NB4 (cell line): ENCODE data around the gene PRPSAP2.

Experiments
- DNase-seq: peaks from one replicate; pipeline ENCODE4 v3.0.0; 2010; ENCODE audit warnings: low read depth
- H3K4me3 ChIP-seq: one replicate; pipeline ENCODE4 v1.5.1; 2011; ENCODE audit warnings: mild to moderate bottlenecking, low read depth, low read length, moderate library complexity
- MAX ChIP-seq: IDR thresholded peaks from 2 replicates; pipeline ENCODE4 v1.6.1; 2011; ENCODE audit warnings: low read depth, low read length
- MYC ChIP-seq: IDR thresholded peaks from 2 replicates; pipeline ENCODE4 v1.6.1; 2011; ENCODE audit warnings: low read depth, low read length
- POLR2A ChIP-seq: IDR thresholded peaks from 2 replicates; pipeline ENCODE4 v1.6.1; 2011; ENCODE audit warnings: mild to moderate bottlenecking; ENCODE audit not compliant: insufficient read length; ENCODE audit errors: extremely low read depth
- TF ChIP-seq, protein P1 (sequence below): IDR thresholded peaks from one replicate; pipeline ENCODE4 v1.5.1; 2012; ENCODE audit warnings: low read depth, low read length

PRPSAP2 gene

GRCh38 chr17:18888766-18889290 lies 30.9 kb downstream of the PRPSAP2 start:
- no peak for TF ChIP-seq POLR2A
- TF ChIP-seq MAX: no peak
- no peak for TF ChIP-seq MYC
- TF ChIP-seq, protein P1, sequence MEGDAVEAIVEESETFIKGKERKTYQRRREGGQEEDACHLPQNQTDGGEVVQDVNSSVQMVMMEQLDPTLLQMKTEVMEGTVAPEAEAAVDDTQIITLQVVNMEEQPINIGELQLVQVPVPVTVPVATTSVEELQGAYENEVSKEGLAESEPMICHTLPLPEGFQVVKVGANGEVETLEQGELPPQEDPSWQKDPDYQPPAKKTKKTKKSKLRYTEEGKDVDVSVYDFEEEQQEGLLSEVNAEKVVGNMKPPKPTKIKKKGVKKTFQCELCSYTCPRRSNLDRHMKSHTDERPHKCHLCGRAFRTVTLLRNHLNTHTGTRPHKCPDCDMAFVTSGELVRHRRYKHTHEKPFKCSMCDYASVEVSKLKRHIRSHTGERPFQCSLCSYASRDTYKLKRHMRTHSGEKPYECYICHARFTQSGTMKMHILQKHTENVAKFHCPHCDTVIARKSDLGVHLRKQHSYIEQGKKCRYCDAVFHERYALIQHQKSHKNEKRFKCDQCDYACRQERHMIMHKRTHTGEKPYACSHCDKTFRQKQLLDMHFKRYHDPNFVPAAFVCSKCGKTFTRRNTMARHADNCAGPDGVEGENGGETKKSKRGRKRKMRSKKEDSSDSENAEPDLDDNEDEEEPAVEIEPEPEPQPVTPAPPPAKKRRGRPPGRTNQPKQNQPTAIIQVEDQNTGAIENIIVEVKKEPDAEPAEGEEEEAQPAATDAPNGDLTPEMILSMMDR: no peak
- no peak for DNase-seq

DNA sequence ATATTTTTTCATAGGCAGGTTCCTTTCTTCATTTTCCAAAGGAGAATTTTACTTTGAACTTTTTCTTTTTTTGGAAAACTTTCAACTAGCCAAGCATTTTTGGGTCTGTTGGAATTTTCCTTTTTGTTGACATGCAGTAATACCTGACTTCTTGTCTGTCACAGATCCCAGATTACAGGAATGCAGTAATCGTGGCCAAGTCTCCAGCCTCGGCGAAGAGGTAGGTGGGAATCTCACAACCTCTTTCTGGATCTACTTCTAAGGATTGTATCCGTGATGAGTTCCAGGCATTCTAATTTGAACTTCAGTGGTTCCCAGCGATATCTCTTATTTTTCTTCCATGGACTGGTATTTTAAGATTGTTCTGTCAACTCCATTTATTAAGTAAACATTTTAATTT lies 31.7 kb downstream of the PRPSAP2 start:
- TF ChIP-seq MAX (no peak), POLR2A (no peak), MYC (no peak)
- TF ChIP-seq, protein P1: no peak

More at GRCh38 chr17:18888766-18889290, 30.9 kb downstream of the PRPSAP2 start:
- H3K4me3 ChIP-seq: no peak overlapping the region

GRCh38 chr17:18891541-18891940 lies 33.6 kb downstream of the PRPSAP2 start:
- no peak for DNase-seq
- H3K4me3 ChIP-seq: no peak overlapping the region
- TF ChIP-seq MYC: no peak
- TF ChIP-seq MAX: no peak
- TF ChIP-seq, protein P1: no peak
- TF ChIP-seq POLR2A: no peak

More for the DNA sequence above, 31.7 kb downstream of the PRPSAP2 start:
- no peak overlapping the region for H3K4me3 ChIP-seq
- no peak for DNase-seq

DNA sequence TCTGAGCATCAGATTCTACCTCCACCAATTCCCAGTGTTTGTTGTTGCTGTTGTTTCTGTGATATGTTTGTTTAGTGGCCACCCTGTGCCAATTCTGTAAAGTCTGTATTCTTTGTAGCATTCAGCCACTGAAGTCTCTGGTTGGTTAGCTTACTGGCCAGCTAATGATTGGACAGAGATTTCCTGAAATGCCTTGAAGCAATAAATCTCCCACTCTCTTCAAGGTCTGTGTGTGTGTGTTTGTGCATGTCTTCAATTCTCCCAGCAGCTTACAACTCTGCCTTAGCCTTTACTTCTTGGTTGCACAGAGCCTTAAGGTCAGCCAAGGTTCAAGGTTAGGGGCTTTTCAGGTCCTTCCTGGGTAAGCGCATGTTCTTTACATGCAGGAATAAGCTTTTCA lies 38.2 kb downstream of the PRPSAP2 start:
- no peak overlapping the region for H3K4me3 ChIP-seq
- TF ChIP-seq MAX: no peak
- DNase-seq: no peak

DNA sequence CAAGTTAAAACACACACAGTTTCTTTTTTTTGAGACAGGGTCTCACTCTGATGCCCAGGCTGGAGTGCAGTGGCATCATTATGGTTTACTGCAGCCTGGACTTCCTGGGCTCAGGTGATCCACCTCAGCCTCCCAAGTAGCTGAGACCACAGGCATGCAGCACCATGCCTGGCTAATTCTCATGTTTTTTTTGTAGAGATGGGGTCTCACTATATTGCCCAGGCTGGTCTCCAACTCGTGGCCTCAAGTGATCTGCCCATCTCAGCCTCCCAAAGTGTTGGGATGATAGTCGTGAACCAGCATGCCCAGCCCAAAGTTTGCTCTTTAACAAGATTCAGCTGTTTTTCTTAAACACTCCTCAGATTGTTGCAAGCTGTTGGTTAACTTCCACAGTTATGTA lies 39.0 kb downstream of the PRPSAP2 start:
- no peak for DNase-seq
- TF ChIP-seq, protein P1: no peak
- no peak overlapping the region for H3K4me3 ChIP-seq

DNA sequence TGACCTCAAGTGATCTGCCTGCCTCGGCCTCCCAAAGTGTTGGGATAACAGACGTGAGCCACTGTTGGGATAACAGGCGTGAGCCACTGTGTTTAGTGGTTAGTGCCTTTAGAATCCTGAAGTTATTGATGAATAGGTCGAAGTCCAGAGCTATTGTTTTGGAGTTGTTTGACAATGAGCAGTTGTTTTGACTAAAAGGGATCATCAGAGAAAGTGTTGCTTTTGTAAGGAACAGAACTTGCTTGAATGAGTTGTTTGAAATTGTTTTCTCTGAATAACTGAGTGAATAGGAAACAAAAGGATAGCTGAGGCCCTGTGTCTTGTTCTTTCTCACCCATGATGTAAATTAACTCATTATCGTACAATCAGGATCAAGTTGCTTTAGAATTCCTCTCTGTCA lies 46.6 kb downstream of the PRPSAP2 start:
- DNase-seq: no peak
- H3K4me3 ChIP-seq: no peak overlapping the region
- TF ChIP-seq, protein P1: no peak
- TF ChIP-seq MAX (no peak), POLR2A (no peak), MYC (no peak)
